ENCODE measurements around the gene IFITM5.
"Not testable (repeated sequence)": the region's sequence is repeated elsewhere in the genome, so short reads cannot be mapped to it uniquely, and the experiment has no call there.

DNA sequence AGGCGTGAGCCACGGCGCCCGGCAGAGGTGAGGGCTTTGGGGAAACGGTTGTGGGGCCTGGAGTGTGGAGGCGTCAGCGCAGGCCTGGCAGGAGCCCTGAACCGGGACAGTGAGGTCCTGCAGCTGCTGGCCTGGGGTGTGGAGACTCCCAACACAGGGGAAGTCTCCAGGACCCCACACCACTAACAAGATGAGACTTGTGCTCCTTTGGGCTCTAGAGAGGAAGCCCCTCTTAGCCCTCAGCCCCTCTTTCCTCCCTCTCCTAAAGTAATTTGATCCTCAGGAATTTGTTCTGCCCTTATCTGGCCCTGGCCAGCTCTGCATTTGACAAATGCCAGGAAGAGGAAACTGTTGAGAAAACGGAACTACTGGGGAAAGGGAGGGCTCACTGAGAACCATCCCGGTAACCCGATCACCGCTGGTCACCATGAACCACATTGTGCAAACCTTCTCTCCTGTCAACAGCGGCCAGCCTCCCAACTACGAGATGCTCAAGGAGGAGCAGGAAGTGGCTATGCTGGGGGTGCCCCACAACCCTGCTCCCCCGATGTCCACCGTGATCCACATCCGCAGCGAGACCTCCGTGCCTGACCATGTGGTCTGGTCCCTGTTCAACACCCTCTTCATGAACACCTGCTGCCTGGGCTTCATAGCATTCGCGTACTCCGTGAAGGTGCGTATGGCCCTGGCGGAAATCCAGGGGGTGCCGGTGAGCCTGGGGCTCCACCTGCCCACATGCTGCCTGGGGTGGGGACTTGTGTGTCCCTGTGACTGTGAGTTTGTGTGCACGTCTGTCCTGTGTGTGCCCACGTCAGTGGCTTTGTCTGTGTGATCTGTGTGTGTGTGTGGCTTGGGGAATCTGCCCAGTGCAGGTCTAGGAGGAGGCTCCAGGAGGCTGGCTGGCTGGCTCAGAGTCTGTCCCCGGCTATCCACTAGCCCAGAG is 8.7 kb upstream of the IFITM5 start, which contains the start of gene IFITM2:
- TF ChIP-seq POLR2AphosphoS5 (IDR thresholded peaks at IDR 0.05): peak; percentile 59 to 91 (median 85)
- TF ChIP-seq, protein P1, sequence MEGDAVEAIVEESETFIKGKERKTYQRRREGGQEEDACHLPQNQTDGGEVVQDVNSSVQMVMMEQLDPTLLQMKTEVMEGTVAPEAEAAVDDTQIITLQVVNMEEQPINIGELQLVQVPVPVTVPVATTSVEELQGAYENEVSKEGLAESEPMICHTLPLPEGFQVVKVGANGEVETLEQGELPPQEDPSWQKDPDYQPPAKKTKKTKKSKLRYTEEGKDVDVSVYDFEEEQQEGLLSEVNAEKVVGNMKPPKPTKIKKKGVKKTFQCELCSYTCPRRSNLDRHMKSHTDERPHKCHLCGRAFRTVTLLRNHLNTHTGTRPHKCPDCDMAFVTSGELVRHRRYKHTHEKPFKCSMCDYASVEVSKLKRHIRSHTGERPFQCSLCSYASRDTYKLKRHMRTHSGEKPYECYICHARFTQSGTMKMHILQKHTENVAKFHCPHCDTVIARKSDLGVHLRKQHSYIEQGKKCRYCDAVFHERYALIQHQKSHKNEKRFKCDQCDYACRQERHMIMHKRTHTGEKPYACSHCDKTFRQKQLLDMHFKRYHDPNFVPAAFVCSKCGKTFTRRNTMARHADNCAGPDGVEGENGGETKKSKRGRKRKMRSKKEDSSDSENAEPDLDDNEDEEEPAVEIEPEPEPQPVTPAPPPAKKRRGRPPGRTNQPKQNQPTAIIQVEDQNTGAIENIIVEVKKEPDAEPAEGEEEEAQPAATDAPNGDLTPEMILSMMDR (IDR thresholded peaks at IDR 0.05): not testable (repeated sequence)

All from breast epithelium (tissue), 3 donors.